HepG2 (cell line): ENCODE results near the gene DCTN1. TPM values are rescaled to one million over a fixed set of nuclear protein-coding genes. Genes with fewer than 3 reads are reported as not detected.

Experiments
- AGO2 ChIP-seq: fragments of 200-400 bp; formaldehyde crosslinking; optimal IDR thresholded peaks from 2 replicates; pipeline ENCODE3; 2017; ENCODE audit warnings: mild to moderate bottlenecking, low read depth, low read length, moderate library complexity
- CHCHD3 ChIP-seq: sonication (generic); formaldehyde crosslinking; IDR thresholded peaks from 2 replicates; pipeline ENCODE4 v1.8.0; 2022; ENCODE audit warnings: mild to moderate bottlenecking, missing genetic modification reagents, moderate library complexity
- CREB1 ChIP-seq, 2 experiments: fragments of 450-650 bp in 1 of 2; IDR thresholded peaks; 2 replicates each; pipeline ENCODE4 v1.6.1; 2016 to 2017; ENCODE audit warnings: control low read depth in 1 of 2, mild to moderate bottlenecking in 1 of 2, missing compliant biosample characterization in 1 of 2, missing genetic modification characterization in 1 of 2
- IRX3 ChIP-seq: sonication (generic); formaldehyde crosslinking; IDR thresholded peaks from 2 replicates; pipeline ENCODE4 v1.8.1; 2023; ENCODE audit warnings: mild to moderate bottlenecking, low read depth, missing genetic modification reagents, borderline replicate concordance
- MXI1 ChIP-seq: IDR thresholded peaks from 3 replicates; pipeline ENCODE4 v1.6.1; 2012; ENCODE audit warnings: low read depth, low read length, inconsistent platforms, borderline replicate concordance
- POLR2AphosphoS5 ChIP-seq: IDR thresholded peaks from 2 replicates; pipeline ENCODE4 v1.6.1; 2012; ENCODE audit warnings: low read depth, low read length
- RAD21 ChIP-seq: fragments of 450-650 bp; formaldehyde crosslinking; IDR thresholded peaks from 2 replicates; pipeline ENCODE4 v1.5.0; 2020; ENCODE audit warnings: mild to moderate bottlenecking
- RBFOX2 ChIP-seq: fragments of 200-400 bp; formaldehyde crosslinking; IDR thresholded peaks from 2 replicates; pipeline ENCODE4 v1.6.1; 2017; ENCODE audit warnings: low read depth, mild to moderate bottlenecking, low read length
- ZBTB34 ChIP-seq: sonication (generic); formaldehyde crosslinking; IDR thresholded peaks from 2 replicates; pipeline ENCODE4 v1.8.0; 2022; ENCODE audit warnings: mild to moderate bottlenecking, missing genetic modification reagents
- ZKSCAN8 ChIP-seq: IDR thresholded peaks from 2 replicates; pipeline ENCODE4 v1.6.1; 2016; ENCODE audit warnings: borderline replicate concordance, missing genetic modification reagents, missing compliant biosample characterization
- ZNF557 ChIP-seq: sonication (generic); formaldehyde crosslinking; IDR thresholded peaks from 2 replicates; pipeline ENCODE4 v1.4.0; 2020; ENCODE audit warnings: missing genetic modification reagents
- polyA plus RNA-seq, 8 experiments: library from polyadenylated mRNA; depleted of rRNA in 3 of 8; stranded (reverse) in 7 of 8; unstranded in 1 of 8; fragments of >200 nt; fragmentation: Illumina TruSeq in 4 of 8; extraction: Trizol in 4 of 8; gene quantifications; 2 replicates each; pipeline versions ENCODE4 v1.2.1 to v1.2.3, GENCODE V29; 2011 to 2016; ENCODE audit warnings: low read depth in 4 of 8, missing spikeins in 1 of 8, mixed read lengths in 1 of 8; ENCODE audit not compliant: insufficient read depth in 1 of 8
- total RNA-seq, 5 experiments: library from RNA; depleted of rRNA; stranded (reverse); fragments of >200 nt; fragmentation: Illumina TruSeq; extraction: Trizol; gene quantifications; 2 replicates each; pipeline ENCODE4 v1.2.3, GENCODE V29; 2016; ENCODE audit warnings: low read depth in 1 of 5

DCTN1 gene
- total and polyA plus RNA-seq, 2 of the 13 experiments (the other 11 are each of a cell fraction or from before 2014, with no cell fraction given) = 73.2 to 122 TPM

GRCh38 chr2:74424139-74424992 lies 44.3 kb upstream of the DCTN1 start (continued):
- peak; percentile 50 for TF ChIP-seq AGO2
- no peak for TF ChIP-seq ZNF557 (CRISPR knock-in tag)
- TF ChIP-seq CHCHD3 (CRISPR knock-in tag) = no peak
- TF ChIP-seq ZBTB34 = 0 out of 2 replicates have a peak, but pooled peaks have one; percentile 10
- TF ChIP-seq POLR2AphosphoS5 = peak; percentile 74; the same call in 1 of the 2 replicates
- TF ChIP-seq CREB1 (IDR thresholded peaks at IDR 0.05) = no peak
- TF ChIP-seq CREB1 (CRISPR knock-in tag; IDR thresholded peaks at IDR 0.05) = peak; percentile 35; the same call in 1 of the 2 replicates
- TF ChIP-seq ZKSCAN8 = no peak
- TF ChIP-seq IRX3 (CRISPR knock-in tag) = peak; percentile 19; the same call in 1 of the 2 replicates
- TF ChIP-seq RBFOX2 = no peak
- TF ChIP-seq MXI1 = no peak
- TF ChIP-seq RAD21 (CRISPR knock-in tag) = no peak
